T-helper 2 cell (primary cell): Measurements from ENCODE around the gene FGFR4.
"Not testable (repeated sequence)": the region's sequence is repeated elsewhere in the genome, so short reads cannot be mapped to it uniquely, and the experiment has no call there.

ENCODE experiments used
- DNase-seq, 5 experiments: peaks; one replicate each; pipeline versions ENCODE4 v3.0.0 to v3.0.0-alpha.2; 2012 to 2022
- total RNA-seq, 2 donors: gene quantifications; one replicate each; lab custom pipeline; 2026; lab: John Stamatoyannopoulos, UW

The FGFR4 gene
- total RNA-seq = 0.94 to 1.2 reads per million in 2 donors

DNA sequence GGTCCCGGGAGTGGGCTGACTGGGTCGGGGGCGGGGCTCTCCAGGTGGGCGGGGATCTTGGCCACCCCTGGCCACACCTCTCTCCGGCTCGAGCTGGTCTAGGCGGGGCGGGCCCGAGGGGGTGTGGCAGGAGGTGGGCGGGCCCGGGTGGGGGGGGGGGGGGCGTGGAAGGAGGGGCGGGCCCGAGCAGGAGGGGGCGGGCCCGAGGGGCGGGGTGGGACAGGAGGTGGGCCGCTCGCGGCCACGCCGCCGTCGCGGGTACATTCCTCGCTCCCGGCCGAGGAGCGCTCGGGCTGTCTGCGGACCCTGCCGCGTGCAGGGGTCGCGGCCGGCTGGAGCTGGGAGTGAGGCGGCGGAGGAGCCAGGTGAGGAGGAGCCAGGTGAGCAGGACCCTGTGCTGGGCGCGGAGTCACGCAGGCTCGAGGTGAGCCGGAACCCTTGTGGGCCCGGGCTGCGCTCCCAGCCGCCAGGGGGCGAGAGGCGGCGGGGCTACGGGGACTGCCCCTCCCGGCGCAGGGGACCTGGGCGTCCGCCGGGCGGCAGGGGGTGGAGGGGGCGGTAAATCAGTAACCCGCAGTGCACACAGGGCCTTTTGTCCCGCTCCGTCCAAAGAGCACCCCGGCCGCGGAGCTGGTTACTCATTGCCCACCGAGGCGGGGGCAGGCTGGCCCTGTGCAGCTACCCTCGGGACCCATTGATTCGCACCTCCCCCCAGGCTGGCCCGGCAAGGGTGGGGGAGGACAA lies at the start of gene FGFR4:
Gene FGFR4 (plus strand): TSS at position 262 of the 744 bp plus-strand sequence. CDS start 2,688 bp downstream, outside the sequence.
- DNase-seq = peak; percentile 32 to 67 (median 64)

DNA sequence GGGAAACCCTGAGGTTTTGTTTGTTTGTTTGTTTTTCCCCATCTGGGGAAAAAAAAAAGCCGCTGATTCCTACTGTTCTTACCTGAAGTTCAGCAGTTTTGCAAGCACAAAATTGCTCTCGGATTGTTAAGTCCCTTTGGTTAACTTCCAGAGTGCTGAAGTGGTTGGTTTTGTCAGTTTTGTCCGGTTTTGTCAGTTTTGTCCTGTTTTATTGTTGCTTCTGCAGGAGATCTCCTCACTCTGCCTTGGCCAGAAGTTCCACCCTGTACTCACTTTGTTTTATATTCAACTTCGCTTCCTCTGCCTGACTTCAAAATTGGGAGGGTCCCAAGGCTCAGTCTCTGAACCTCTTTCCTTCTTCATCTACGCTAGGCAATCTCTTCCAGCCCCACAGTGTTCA lies 49.8 kb upstream of the FGFR4 start:
- DNase-seq = no peak

DNA sequence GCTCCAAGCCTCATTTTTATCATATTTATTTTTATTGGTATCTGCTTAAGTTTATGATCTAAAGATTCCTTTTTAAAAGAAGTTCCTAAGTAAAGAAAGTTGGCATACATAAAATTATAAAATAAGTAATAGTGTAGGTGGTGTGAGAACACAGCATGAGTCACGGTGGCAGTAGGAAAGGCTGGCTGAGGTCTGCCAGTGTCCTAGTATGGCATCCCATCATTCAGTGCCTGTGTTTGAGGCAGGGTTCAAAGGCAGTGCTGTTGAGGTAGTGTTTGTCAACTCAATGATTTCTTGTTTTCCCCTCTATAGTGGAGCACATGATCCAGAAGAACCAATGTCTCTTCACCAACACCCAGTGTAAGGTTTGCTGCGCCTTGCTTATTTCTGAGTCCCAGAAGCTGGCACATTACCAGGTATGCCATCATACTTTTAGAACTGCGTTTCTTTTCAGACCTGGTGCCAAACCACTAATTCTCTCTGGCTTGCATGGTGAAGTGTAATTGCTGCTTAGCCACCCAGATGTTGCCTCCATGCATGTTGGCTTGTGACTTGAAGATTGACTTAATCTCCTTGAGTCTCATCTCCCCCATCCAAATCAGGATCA lies 45.8 kb upstream of the FGFR4 start:
- DNase-seq = no peak

DNA sequence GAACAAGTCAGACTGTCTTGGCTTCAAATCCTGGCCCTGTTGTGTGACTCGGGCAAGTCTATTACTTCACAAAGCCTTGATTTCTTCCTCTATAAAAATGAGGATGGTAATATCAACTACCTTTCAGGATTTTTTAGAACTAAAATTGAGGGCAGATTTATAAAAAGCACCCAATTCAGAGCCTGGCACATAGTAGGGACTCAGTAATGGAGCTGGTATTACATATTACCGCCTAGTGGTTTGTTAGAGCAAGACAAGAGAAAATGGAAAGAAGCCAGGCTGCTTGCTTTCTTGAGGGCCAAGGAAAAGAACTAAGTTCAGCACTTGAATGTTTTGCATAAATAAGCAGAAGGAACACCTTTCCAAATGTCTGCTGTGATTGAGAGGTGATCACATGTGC lies 44.8 kb upstream of the FGFR4 start:
- DNase-seq = no peak

DNA sequence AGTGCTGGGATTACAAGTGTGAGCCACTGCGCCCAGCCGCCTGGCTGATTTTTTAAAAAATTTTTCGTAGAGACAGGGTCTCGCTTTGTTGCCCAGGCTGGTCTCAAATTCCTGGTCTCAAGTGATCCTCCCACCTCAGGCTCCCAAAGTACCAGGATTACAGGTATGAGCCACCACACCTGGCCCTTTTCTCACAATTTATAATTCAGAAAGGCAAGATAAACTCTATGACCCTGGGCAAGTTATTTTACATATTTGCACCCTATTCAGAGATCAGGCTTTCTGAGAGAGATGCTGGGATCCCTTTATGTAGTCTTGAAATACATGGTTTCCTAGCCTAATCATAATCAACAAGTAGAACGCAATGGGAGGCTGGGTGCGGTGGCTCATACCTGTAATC lies 43.6 kb upstream of the FGFR4 start:
- DNase-seq = no peak

DNA sequence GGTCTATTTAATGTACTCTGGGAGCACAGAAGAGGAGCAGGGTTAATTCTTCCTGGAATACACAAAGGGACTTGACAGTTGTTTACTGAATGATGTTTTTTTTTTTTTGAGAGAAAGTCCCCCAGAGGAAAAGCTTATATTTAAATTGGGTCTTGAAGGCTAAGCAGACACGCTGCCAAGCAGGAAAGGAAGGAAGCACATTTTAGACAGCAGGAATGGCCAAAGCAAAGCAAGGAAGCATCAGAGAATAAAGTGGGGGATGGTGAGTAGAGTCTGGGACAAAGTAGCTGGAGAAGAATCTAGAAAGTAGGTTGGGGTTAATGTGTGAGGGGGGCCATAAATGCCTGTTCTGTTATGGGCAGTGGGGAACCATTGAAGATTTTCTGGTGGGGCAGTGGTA lies 42.8 kb upstream of the FGFR4 start:
- DNase-seq = no peak

DNA sequence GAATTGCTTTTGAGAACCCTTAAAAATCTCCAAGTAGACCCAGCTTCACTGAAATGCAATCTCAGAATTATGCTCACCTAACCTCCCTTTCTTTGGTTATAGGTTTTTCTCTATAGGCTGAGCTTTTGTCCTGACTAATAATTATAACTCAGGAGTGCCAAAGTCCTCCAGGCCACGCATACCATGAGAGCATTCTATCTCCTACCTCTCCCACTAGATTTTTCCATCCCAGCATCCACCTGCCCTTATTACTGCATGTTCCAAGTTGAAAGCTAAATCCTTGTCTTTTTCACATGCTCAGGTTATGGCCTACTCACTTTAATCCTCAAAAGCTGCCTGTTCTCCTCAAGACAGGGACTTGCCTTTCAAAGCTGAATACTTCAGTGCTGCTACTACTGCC lies 42.1 kb upstream of the FGFR4 start:
- DNase-seq = no peak

DNA sequence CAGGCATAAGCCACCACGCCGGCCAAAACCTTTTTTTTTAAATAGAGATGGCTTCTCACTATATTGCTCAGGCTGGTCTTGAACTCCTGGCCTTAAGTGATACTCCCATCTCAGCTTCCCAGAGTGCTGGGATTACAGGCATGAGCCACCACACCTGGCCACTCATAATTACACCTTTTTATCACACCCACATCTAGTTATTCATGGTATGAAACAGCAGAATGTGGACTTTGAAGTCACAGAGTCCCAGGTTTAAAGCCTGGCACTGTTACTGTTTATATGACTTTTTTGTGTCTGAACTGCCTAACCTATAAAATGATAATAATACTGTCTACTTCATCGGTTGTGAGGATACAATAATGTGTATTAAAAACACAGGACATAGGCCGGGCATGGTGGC lies 41.1 kb upstream of the FGFR4 start:
- no peak for DNase-seq

DNA sequence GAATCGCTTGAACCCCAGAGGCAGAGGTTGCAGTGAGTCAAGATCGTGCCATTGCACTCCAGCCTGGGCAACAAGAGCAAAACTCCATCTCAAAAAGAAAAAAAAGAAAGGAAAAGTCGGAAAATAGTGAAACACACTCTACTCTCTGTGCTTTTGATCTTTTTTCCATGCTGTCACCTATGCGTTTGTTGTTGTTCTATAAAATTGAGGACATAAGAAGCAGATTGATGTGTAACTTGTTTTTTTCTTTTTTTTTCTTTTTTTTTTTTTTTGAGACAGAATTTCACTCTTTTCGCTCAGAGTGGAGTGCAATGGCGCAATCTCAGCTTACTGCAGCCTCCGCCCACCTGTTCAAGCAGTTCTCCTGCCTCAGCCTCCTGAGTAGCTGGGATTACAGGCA lies 38.2 kb upstream of the FGFR4 start:
- not testable (repeated sequence) for DNase-seq

DNA sequence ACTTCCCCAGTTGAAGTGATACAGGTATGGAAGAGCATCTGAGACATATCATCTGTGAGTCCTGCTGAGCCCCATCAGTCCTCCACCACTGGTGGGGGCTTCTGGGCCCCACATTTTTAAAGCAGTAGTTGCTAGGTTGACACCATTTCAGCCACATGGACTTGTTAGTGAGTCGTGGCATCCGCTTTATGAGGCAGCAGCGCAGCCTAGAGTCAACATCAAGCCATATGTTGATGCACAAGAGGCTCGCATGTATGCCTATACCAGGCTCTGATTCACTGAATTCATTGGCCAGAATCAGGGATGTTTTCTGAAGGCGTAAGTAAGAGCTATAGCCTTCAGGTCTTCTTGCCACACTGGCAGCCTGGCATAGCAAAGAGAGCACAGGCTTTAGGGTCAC lies 37.4 kb upstream of the FGFR4 start:
- peak in 1 of 5 experiments; percentile 23 for DNase-seq

DNA sequence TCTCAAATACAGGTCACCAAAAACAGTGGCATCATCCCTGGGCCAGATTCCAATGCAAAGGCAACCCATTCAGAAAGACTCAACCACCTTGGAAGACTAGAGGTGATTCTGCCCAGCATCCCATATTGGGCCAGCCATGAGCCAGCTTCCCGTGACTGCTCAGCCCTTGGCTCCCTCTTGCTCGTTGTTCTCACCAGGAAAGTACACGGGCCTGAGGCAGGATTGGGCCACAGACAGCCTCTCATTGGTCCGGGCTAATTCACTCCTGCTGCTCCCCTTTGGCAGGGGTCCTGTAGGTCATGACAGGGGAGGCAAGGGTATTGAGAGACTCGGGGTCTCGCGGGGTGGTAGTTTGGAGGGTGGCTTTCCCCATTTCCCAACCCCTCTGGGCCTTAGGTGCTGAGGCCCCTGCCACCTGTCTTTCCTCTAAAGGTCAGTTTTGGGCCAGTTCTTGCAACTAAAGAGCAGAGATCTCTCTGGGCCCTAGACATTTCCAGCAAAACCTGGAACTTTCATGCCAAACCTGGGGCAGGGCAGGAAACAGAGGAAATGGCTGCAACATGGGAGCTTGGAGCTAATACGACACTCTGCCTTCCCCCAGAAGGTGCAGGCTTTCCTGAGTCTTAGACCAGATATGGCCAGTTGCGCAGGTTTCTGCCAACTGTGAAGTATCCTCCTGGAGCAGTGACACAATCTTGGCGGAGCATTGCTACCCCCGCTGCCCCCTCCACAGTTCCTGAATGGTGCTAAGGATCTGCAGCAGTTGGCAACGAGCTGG lies 22.0 kb upstream of the FGFR4 start:
- DNase-seq = no peak

DNA sequence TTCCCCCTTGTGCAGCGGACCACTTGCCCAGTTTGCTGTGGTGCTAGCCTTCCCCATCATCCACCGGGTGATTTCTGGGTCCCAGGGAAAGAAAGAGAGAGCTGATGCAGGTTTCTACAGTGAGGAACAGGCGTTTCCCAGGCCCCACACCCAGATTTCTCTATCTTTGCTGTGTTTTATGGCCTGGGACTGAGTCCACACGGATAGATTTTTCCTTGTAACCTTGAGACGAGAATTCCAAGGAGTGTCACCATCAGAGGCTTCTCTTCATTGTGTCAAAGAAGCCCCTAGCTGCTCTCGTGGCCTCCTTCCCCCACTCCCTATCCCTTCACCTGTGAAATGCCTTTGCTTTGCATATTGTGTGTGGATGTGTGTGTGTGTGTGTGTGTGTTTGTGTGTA lies 21.2 kb upstream of the FGFR4 start:
- no peak for DNase-seq

DNA sequence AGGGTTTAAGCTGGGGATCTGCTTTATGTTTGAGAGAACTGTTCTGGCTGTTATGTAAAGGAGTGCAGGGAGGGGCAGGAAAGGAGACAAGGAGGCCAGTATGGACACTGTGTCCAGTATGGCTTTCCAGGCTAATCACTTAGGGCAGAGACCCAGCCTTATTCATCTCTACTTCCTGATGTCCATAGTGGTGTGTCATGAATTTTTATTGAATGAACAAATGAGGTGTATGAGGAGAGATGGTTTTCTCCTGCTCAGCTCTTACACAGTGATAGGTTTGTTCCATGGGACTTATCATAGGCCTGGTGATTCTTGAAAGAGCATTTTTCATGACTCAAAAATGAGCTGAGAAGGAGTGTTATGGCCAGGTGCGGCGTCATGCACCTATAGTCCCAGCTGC lies 20.5 kb upstream of the FGFR4 start:
- no peak for DNase-seq

DNA sequence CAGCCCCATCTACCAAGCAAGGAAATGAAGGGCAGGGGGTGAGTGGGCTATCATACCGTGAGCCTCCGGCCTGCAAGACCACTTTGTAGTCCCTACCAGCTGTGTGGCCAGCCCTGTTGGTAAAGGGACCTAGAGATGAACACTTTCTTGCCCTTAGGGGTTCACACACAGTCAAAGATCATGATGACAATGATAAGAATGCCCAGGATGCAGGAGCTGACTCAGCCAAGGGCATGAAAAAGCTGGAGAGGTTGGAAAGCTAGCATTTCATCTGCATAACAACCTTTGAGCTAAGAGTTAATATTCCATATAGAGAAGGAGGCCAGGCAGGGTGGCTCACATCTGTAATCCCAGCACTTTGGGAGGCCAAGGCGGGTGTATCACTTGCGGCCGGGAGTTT lies 19.2 kb upstream of the FGFR4 start:
- DNase-seq = no peak

DNA sequence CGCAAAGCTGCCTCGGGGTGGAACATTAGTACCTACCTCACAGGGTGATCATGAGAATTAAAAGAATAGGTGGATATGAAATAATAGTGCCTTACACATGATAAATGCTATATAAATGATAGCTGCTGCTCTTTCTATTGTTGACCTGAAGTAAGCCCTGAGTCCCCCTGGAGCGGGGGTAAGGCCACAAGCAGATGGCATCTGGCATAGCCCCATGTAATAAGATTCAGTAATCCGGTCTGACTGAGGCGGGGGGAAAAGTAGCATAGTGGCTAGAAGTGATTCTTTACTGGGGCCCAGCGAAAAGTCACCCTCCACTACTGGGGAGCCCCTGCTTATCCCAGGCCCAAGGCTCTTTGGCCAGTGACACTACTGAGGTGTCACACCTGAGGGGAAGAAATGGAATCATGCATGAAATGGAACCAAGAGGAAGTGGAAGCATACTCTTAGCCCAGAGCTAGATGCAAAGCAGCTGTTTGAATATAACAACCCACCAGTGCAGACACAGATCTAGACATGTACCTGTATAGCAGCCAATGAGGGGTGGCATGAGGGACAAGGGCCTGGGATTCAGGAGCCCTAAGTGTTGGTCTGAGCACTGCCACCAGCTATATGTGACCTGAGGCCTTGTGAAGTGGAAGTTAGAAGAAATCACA lies 16.1 kb upstream of the FGFR4 start:
- no peak for DNase-seq

DNA sequence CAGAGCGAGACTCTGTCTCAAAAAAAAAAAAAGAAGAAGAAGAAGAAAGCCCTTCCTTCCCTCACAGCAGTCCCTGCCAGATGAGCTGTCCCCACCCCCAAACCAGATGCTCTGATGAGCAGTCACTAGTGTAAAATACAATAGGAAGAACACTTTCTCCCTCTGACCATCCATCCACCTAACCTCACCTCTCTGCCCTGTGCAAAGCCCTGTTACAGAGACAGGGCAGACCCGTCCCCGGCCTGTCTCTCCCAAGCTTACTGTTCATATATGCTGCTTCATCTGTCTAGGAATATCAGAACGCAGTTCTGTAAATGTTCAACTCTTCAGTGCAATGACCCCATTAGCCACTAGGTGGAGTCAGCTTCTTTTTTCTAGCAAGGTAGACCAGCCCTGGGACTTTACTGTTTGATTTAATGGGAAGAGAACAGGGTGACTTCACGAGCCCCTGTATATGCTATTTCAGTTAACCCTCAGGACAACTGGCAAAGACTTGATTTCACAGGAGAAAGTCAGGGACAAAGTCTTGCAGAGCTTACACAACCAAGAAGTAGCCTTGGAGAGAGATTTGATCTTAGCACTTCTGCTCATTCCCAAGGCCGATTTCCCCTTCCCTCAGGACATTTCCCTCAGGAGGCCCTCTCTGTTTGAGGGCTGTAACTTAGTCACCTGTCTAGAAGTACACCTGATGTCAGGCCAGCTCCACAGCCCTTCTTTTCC lies 14.9 kb upstream of the FGFR4 start:
- DNase-seq = peak in 4 of 5 experiments; percentile 21 to 65 (median 31)

DNA sequence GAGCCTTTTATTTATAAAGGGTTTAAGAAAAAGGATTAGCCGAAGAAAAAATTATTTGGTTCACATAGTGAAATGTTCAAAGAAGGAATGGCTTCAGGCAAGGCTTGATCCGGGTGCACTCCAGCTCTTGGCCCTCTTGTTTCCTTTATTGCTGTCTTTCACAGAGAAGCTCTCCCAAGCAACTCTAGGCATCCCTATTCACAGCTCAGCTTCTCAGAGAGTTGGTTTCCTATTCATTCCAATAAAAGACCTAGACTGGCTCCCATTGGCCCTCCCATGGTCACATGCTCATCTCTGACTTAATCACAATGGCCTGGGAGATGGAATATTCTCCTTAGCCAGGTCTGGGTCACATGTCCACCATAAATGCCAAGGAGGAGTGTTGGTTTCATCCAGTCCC lies 9.4 kb upstream of the FGFR4 start:
- no peak for DNase-seq

DNA sequence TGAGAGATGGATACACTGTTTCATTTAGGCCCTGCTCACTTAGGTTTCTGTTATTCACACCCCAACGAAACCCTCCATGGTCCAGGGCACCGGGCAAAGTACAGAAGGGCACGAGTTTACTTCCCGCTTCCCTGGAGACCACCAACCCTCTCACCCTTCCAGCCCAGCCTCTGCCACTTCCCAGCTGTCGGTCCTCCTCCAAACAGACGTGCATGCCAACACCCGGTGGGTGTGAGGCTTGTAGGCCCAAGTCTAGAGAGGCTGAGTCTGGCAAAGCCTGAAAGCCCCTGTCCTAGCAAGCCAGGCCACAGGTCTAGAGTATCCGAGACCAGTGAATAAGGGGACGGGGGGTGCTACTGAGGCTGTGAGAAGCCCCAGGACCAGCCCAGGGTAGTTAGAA lies 7.1 kb upstream of the FGFR4 start:
- no peak for DNase-seq

DNA sequence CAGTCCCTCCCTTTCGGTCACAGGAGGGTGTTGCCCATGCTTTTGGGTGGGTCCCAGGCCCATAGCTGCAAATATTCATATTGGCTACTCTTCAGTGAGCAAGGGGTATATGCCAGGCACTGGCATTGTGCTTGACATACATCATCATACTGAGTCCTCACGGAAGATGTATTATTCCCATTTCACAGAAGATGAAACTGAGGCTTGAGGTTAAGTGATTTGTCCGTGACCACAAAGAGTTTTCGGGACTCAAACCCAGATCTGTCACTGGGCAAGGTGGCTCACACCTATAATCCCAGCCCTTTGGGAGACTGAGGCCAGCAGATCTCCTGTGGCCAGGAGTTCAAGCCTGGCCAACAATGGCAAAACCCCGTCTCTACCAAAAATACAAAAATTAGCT lies 6.5 kb upstream of the FGFR4 start:
- DNase-seq = no peak

DNA sequence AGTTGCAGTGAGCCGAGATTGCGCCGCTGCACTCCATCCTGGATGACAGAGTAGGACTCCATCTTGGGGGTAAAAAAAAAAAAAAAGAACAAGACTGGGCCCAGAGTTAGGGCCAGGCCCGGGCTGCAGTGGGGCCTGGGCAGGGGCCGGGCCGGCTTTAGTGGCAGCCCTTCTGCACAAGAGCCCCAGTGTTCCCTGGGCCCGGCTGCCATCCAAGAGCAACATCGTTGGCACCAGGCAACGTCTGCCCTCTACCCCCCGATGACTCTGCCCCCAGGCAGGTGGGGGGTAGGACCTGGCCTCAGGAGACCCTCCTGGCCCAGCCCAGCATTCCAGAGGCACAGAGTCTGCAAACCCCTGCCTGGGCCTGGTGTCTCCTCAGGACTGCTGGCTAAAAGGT lies 4.9 kb upstream of the FGFR4 start:
- DNase-seq = no peak

DNA sequence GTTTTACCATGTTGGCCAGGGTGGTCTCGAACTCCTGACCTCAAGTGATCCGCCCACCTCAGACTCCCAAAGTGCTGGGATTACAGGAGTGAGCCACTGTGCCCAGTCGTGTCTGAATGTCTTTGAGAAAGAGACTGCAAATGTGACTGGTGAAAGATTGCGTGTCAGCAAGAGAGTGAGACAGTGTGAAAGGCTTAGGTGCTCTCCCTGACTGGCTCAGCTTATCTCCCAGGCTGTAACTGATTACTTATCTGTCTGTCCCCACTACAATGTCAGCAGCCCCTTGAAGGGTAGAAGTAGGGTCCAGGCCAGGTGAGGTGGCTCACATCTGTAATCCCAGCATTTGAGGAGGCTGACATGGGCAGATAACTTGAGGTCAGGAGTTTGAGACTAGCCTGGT lies 3.4 kb upstream of the FGFR4 start:
- no peak for DNase-seq

DNA sequence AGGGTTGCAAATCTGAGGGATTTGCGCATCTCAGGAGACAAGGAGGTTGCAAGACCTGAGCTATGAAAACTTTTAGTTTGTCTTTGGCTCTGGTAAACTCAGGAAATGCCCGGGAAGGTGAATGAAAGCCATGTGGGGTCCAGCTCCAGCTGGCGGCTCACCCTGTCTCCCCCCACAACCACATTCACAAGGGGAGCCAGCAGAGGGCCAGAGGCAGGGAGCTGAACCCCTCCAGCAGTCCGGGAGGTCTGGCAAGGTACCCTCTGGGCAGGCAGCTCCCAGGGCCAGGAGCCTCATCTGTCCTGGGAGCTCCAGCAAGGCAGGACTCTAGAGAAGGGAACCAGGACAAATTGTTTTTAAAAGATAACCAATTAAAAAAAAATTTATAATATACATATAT lies 2.5 kb upstream of the FGFR4 start:
- no peak for DNase-seq
